Daoy (cell line): ENCODE results near the gene COL11A2. TPM values are rescaled to one million over a fixed set of nuclear protein-coding genes. Genes with fewer than 3 reads are reported as not detected.

ENCODE experiments used
- DNase-seq: peaks from one replicate; pipeline ENCODE4 v3.0.0-alpha.2; 2015; ENCODE audit warnings: low read depth
- total RNA-seq: library from RNA; depleted of rRNA; stranded (reverse); fragments of >200 nt; shearing (Covaris generic); gene quantifications from 2 replicates; pipeline ENCODE4 v1.2.3, GENCODE V29; 2014; rRNA removed

The COL11A2 gene
- total RNA-seq, 1 experiment from 2014 or later = 1.6 TPM

GRCh38 chr6:33117811-33118277 is 74.4 kb downstream of the COL11A2 start:
- DNase-seq = no peak

GRCh38 chr6:33116841-33117711 is 75.2 kb downstream of the COL11A2 start:
- peak; percentile 22 for DNase-seq

GRCh38 chr6:33116417-33116816 is 75.8 kb downstream of the COL11A2 start:
- DNase-seq = no peak

- DNase-seq = no peak
Observed at GRCh38 chr6:33114406-33114805, 77.9 kb downstream of the COL11A2 start.

- no peak for DNase-seq
Observed at GRCh38 chr6:33113755-33114154, 78.5 kb downstream of the COL11A2 start.

Other genes with a start within 250 kb of the COL11A2 start
- 0.11 and 1.8 TPM in 2 replicates for gene HLA-DMA, start 239.4 kb downstream of the COL11A2 start, total RNA-seq
- gene BRD2, start 223.9 kb downstream of the COL11A2 start, total RNA-seq = 108 and 128 TPM in 2 replicates
- gene HLA-DOA, start 182.9 kb downstream of the COL11A2 start, total RNA-seq = 1.9 TPM in 1 of 2 replicates, not detected in the other
- 4.2 and 13.8 TPM in 2 replicates for gene HLA-DPA1, start 118.8 kb downstream of the COL11A2 start, total RNA-seq
- gene HLA-DPB1, start 116.5 kb downstream of the COL11A2 start, total RNA-seq = 25.4 and 34.6 TPM in 2 replicates
- 21.4 and 27.3 TPM in 2 replicates for gene RXRB, start 8.2 kb upstream of the COL11A2 start, total RNA-seq
- 104 and 121 TPM in 2 replicates for gene SLC39A7, start 8.4 kb upstream of the COL11A2 start, total RNA-seq
- gene HSD17B8, start 12.2 kb upstream of the COL11A2 start, total RNA-seq = 3.3 and 8.2 TPM in 2 replicates
- gene RING1, start 16.0 kb upstream of the COL11A2 start, total RNA-seq = 43.4 and 44.9 TPM in 2 replicates
- gene VPS52, start 79.4 kb upstream of the COL11A2 start, total RNA-seq = 33.4 and 37.4 TPM in 2 replicates
- gene RPS18, start 79.6 kb upstream of the COL11A2 start, total RNA-seq = 5,669 and 7,419 TPM in 2 replicates
- gene B3GALT4, start 84.7 kb upstream of the COL11A2 start, total RNA-seq = 0.40 and 1.9 TPM in 2 replicates
- 286 and 362 TPM in 2 replicates for gene WDR46, start 96.8 kb upstream of the COL11A2 start, total RNA-seq
- gene PFDN6, start 97.1 kb upstream of the COL11A2 start, total RNA-seq = 126 and 182 TPM in 2 replicates
- gene RGL2, start 106.5 kb upstream of the COL11A2 start, total RNA-seq = 16.7 and 19.2 TPM in 2 replicates
- gene TAPBP, start 121.6 kb upstream of the COL11A2 start, total RNA-seq = 63.6 and 71.1 TPM in 2 replicates
- gene ZBTB22, start 125.3 kb upstream of the COL11A2 start, total RNA-seq = 4.9 and 11.2 TPM in 2 replicates
- gene DAXX, start 130.5 kb upstream of the COL11A2 start, total RNA-seq = 77.0 and 83.4 TPM in 2 replicates
- gene KIFC1, start 199.4 kb upstream of the COL11A2 start, total RNA-seq = 122 and 148 TPM in 2 replicates
- gene PHF1, start 218.5 kb upstream of the COL11A2 start, total RNA-seq = 14.3 and 18.5 TPM in 2 replicates
- gene CUTA, start 225.6 kb upstream of the COL11A2 start, total RNA-seq = 208 and 223 TPM in 2 replicates
- 1.1 and 3.7 TPM in 2 replicates for gene SYNGAP1, start 227.6 kb upstream of the COL11A2 start, total RNA-seq